T47D (cell line): ENCODE data around the gene HLA-A.
"Not testable (repeated sequence)": the region's sequence is repeated elsewhere in the genome, so short reads cannot be mapped to it uniquely, and the experiment has no call there.

Source experiments
- DNase-seq, 2 experiments: peaks; one replicate each; pipeline versions ENCODE4 v3.0.0 to v3.0.0-alpha.2; 2011 to 2012; ENCODE audit warnings: low read depth in 1 of 2, low spot score in 1 of 2
- JUND ChIP-seq: IDR thresholded peaks from 2 replicates; pipeline ENCODE4 v1.6.1; 2012; ENCODE audit warnings: low read depth
- in situ Hi-C: cut with HindIII; loops from 2 replicates; pipeline ENCODE4 v1.10.0; 2016; ENCODE audit warnings: low sequenced_read_pairs, low pct_unique_long_range_greater_than_20kb

HLA-A gene

DNA sequence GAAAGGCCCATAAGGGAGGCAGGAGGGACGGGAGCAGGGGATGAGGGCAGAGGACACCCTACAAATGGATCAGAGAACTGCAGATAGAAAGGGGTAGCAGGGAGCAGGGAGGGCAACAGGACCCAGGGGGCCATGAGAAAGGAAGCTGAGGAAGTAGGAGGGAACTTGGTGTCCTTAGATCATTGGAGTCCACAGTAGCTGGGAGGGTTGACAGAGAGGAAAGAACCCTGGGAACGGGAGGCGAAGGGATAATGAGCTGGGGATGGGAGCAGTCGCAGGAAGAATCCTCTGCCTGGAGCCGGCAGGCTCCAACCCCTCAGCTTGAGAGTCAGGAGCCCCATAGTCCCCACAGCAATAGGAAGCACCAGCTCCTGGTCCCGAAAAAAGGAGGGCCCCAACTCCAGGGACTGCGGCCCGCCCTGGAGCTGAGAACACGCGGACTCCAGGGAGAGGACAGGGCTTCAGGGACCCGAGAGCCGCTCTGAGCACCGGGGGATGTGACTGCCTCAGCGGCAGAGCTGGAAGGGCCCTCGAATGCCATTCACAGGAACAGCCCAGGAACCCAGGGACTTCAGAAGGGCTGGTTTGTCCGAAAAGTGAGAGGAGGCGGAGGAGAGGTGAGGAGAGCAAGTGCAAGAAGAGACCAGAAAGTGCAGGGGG lies 32.7 kb downstream of the HLA-A start:
- TF ChIP-seq JUND: no peak
- in situ Hi-C loops: no loop called here
- DNase-seq: no peak

DNA sequence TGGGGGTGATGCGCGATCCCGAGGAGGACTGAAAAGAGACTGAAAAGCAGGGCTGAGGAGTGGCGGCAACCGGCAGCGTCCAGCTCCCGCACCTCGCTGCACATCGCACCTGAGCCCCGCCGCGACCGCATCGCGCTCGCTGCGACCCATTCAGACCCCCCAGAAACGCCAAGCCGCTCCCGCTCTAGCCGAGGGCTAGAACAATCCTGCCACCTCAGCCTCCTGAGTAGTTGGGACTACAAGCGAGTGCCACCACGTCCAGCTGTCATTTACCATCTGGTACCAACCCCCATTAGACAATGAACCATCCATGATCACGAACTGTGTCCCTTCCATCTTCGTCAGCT lies 33.2 kb downstream of the HLA-A start:
- TF ChIP-seq JUND: no peak
- in situ Hi-C loops: no loop called here

GRCh38 chr6:29976253-29976587 lies 33.9 kb downstream of the HLA-A start:
- in situ Hi-C loops: no loop called here

More for the DNA sequence above, 33.2 kb downstream of the HLA-A start:
- DNase-seq: no peak

DNA sequence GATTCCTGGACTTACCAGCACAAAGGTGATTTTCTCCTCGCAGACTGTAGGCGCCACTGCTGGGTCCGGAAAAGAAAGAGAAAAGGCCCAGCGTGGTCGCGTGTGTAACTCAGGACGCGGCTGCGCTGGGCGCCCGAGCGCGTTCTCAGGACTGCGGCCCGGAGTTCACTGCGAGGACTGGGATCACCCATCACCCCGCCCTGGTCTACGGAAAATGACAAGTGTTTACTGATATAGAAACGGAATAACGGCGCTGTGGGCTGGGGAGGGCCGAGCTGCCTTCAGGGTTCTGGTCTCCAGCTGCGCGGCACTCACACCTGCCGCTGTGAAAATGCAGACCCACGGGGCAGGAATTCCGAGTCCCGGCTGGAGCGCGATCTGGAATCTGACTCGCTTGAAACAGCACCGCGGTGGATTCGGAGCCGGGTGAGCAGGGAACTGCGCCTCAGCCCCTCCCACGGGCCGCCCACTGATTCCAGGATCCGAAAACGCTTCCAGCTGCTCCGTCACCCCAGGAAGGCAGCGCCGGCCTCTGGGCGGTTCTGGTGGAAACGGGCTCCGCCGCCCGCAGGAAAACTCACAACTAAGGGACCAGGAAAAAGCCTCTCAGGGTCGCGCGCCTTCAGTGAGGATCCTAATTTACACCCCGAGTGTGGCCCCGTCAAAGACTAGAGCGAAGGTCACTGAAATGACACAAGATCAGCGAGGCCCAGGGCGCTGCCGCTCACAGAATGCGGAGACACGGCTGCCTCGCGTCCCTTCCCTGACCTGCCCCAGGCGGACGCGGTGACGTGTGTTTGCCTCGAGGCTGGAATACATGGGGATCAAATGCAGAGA lies 34.5 kb downstream of the HLA-A start:
- in situ Hi-C loops: no loop called here
- TF ChIP-seq JUND: no peak
- DNase-seq: peak; percentile 84

More at GRCh38 chr6:29976253-29976587, 33.9 kb downstream of the HLA-A start:
- no peak for TF ChIP-seq JUND
- DNase-seq: no peak

DNA sequence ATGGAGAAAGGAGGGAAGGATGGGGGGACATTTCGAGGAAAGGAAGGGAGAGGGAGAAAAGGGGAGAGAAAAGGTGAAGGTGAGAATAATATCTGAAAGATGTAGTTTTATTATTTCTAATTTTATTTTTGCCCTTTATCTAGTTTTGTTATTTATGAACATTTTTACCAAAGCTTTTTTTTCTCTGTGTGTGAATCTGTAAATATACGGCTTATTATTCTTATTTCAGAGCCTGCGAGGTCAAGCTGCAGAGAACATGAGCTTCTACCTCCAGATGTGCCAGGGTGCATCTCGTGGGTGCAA lies 35.0 kb downstream of the HLA-A start:
- TF ChIP-seq JUND: no peak
- no peak for DNase-seq
- in situ Hi-C loops: no loop called here

- DNase-seq, in situ Hi-C loops: not testable (repeated sequence)
These were observed 37.7 kb downstream of the HLA-A start for GRCh38 chr6:29980013-29980412.

- peak in 1 of 2 experiments; percentile 22 for DNase-seq
- in situ Hi-C loops: no loop called here
- TF ChIP-seq JUND: no peak
These were observed 38.2 kb downstream of the HLA-A start for GRCh38 chr6:29980511-29980910.

- no peak for DNase-seq
- in situ Hi-C loops: no loop called here
- no peak for TF ChIP-seq JUND
These were observed 39.0 kb downstream of the HLA-A start for GRCh38 chr6:29981211-29981812.

DNA sequence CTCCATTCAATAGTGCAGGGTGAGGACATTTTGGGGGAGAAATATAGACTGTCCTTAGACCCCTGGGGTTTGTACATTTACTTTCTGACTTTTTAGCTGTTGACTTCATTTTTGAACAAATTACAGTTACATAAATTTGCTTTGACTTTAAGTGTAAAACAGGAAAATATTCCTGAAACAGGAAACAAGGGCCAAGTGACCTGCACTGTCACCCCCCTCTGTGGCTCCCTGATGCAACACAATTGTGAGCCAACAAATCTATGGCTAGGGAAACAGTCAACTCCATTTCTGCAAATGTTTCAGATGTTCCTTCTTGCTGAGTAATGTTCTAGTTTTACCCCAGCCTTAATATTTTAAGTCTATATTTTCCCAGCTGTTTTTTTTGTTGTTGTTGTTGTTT lies 39.8 kb downstream of the HLA-A start:
- DNase-seq: no peak
- TF ChIP-seq JUND: no peak
- in situ Hi-C loops: no loop called here

DNA sequence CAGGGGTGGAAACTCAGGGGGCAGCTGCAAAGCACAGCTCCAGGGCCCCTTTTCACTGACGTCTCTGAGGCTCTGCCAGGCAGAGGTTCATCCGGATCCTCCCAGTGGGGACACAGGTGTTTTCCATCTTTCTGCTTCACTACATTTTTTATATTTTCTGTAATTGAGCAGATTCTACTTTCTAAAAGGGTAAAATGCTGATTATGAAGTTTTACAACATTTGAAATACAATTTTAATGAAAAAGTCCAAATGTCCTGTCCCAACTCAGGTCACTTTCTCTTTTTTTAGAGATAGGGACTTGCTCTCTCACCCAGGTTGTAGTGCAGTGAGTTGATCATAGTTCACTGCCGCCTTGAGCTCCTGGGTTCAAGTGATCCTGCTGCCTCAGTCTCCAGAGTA lies 41.9 kb downstream of the HLA-A start:
- in situ Hi-C loops: no loop called here
- DNase-seq: no peak
- no peak for TF ChIP-seq JUND

GRCh38 chr6:29984992-29985391 lies 42.7 kb downstream of the HLA-A start:
- no peak for DNase-seq
- in situ Hi-C loops: no loop called here

GRCh38 chr6:29986179-29986781 lies 43.9 kb downstream of the HLA-A start:
- in situ Hi-C loops: no loop called here
- DNase-seq: no peak

More at GRCh38 chr6:29984992-29985391, 42.7 kb downstream of the HLA-A start:
- TF ChIP-seq JUND: no peak

DNA sequence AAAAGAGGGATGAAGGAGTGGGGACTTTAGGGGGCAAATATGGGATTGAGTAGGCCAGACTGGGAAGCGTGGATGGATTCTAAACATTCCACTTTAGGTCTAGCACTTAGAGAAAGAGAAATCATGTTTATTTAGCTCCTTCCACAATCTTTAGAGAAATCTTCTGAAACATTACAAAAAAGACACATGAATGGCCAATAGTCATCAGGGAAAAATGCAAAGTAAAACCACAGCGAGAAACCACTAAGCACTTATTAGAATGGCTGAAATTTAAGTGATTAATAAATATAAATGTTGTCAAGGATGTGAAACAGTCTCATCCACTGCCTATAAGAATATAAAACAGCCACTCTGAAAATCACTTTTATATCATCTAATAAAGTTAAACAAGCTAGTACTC lies 46.9 kb downstream of the HLA-A start:
- DNase-seq: no peak
- in situ Hi-C loops: no loop called here
- no peak for TF ChIP-seq JUND

More at GRCh38 chr6:29986179-29986781, 43.9 kb downstream of the HLA-A start:
- TF ChIP-seq JUND: no peak
